ENCODE measurements around the gene RAD51B.

RAD51B gene

GRCh38 chr14:68458840-68459469, 639.4 kb downstream of the RAD51B start:
- no peak for DNase-seq

GRCh38 chr14:68459480-68460136, 640.0 kb downstream of the RAD51B start:
- DNase-seq = no peak

GRCh38 chr14:68460541-68460940, 641.0 kb downstream of the RAD51B start:
- no peak for DNase-seq

GRCh38 chr14:68461086-68461485, 641.5 kb downstream of the RAD51B start:
- no peak for DNase-seq

- DNase-seq = no peak
Observed at GRCh38 chr14:68462683-68463082, 643.1 kb downstream of the RAD51B start.

- DNase-seq = no peak
Observed at GRCh38 chr14:68463299-68463698, 643.7 kb downstream of the RAD51B start.

GRCh38 chr14:68463705-68464374, 644.3 kb downstream of the RAD51B start:
- DNase-seq = no peak

GRCh38 chr14:68464711-68465110, 645.1 kb downstream of the RAD51B start:
- DNase-seq = no peak

GRCh38 chr14:68466491-68466977, 647.0 kb downstream of the RAD51B start:
- DNase-seq = no peak

GRCh38 chr14:68467425-68467824, 647.8 kb downstream of the RAD51B start:
- DNase-seq = no peak

GRCh38 chr14:68468437-68469207, 649.0 kb downstream of the RAD51B start:
- DNase-seq = no peak

- DNase-seq = no peak
Observed at GRCh38 chr14:68469208-68469713, 649.7 kb downstream of the RAD51B start.

GRCh38 chr14:68470361-68470760, 650.8 kb downstream of the RAD51B start:
- DNase-seq = no peak

- DNase-seq = no peak
Observed at GRCh38 chr14:68471029-68471963, 651.7 kb downstream of the RAD51B start.

- DNase-seq = no peak
Observed at GRCh38 chr14:68471964-68472508, 652.5 kb downstream of the RAD51B start.

- DNase-seq = no peak
Observed at GRCh38 chr14:68473069-68473468, 653.5 kb downstream of the RAD51B start.

- no peak for DNase-seq
Observed at GRCh38 chr14:68473794-68474193, 654.2 kb downstream of the RAD51B start.

- no peak for DNase-seq
Observed at GRCh38 chr14:68474741-68475140, 655.2 kb downstream of the RAD51B start.

- no peak for DNase-seq
Observed at GRCh38 chr14:68475802-68476201, 656.2 kb downstream of the RAD51B start.

- no peak for DNase-seq
Observed at GRCh38 chr14:68476212-68477109, 656.9 kb downstream of the RAD51B start.

GRCh38 chr14:68477110-68477455, 657.5 kb downstream of the RAD51B start:
- DNase-seq = no peak
